ENCODE data around the gene ST8SIA2.

GRCh38 chr15:92499731-92500530, 106.2 kb downstream of the ST8SIA2 start:
- TF ChIP-seq, protein P1, sequence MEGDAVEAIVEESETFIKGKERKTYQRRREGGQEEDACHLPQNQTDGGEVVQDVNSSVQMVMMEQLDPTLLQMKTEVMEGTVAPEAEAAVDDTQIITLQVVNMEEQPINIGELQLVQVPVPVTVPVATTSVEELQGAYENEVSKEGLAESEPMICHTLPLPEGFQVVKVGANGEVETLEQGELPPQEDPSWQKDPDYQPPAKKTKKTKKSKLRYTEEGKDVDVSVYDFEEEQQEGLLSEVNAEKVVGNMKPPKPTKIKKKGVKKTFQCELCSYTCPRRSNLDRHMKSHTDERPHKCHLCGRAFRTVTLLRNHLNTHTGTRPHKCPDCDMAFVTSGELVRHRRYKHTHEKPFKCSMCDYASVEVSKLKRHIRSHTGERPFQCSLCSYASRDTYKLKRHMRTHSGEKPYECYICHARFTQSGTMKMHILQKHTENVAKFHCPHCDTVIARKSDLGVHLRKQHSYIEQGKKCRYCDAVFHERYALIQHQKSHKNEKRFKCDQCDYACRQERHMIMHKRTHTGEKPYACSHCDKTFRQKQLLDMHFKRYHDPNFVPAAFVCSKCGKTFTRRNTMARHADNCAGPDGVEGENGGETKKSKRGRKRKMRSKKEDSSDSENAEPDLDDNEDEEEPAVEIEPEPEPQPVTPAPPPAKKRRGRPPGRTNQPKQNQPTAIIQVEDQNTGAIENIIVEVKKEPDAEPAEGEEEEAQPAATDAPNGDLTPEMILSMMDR (IDR thresholded peaks at IDR 0.05; ENCODE audit: low read depth, low read length, missing input control): no peak
- TF ChIP-seq ATF3 (IDR thresholded peaks at IDR 0.05) (no peak), JUND (IDR thresholded peaks at IDR 0.05) (no peak), TAF1 (conservative IDR thresholded peaks at IDR 0.05) (no peak), YY1 (IDR thresholded peaks at IDR 0.05) (no peak), GABPA (IDR thresholded peaks at IDR 0.05 in 1 of 2, conservative IDR thresholded peaks at IDR 0.05 in 1 of 2) (no peak), FOXA1 (IDR thresholded peaks at IDR 0.05) (no peak), RXRA (IDR thresholded peaks at IDR 0.05) (no peak)
- TF ChIP-seq, protein P2, sequence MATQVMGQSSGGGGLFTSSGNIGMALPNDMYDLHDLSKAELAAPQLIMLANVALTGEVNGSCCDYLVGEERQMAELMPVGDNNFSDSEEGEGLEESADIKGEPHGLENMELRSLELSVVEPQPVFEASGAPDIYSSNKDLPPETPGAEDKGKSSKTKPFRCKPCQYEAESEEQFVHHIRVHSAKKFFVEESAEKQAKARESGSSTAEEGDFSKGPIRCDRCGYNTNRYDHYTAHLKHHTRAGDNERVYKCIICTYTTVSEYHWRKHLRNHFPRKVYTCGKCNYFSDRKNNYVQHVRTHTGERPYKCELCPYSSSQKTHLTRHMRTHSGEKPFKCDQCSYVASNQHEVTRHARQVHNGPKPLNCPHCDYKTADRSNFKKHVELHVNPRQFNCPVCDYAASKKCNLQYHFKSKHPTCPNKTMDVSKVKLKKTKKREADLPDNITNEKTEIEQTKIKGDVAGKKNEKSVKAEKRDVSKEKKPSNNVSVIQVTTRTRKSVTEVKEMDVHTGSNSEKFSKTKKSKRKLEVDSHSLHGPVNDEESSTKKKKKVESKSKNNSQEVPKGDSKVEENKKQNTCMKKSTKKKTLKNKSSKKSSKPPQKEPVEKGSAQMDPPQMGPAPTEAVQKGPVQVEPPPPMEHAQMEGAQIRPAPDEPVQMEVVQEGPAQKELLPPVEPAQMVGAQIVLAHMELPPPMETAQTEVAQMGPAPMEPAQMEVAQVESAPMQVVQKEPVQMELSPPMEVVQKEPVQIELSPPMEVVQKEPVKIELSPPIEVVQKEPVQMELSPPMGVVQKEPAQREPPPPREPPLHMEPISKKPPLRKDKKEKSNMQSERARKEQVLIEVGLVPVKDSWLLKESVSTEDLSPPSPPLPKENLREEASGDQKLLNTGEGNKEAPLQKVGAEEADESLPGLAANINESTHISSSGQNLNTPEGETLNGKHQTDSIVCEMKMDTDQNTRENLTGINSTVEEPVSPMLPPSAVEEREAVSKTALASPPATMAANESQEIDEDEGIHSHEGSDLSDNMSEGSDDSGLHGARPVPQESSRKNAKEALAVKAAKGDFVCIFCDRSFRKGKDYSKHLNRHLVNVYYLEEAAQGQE (IDR thresholded peaks at IDR 0.05): no peak
- TF ChIP-seq, protein P3, sequence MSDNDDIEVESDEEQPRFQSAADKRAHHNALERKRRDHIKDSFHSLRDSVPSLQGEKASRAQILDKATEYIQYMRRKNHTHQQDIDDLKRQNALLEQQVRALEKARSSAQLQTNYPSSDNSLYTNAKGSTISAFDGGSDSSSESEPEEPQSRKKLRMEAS (IDR thresholded peaks at IDR 0.05): no peak
